T47D (cell line): ENCODE data around the gene CRISPLD2.
"Not testable (repeated sequence)": the region's sequence is repeated elsewhere in the genome, so short reads cannot be mapped to it uniquely, and the experiment has no call there.

ENCODE experiments used
- DNase-seq, 2 experiments: peaks; one replicate each; pipeline versions ENCODE4 v3.0.0 to v3.0.0-alpha.2; 2011 to 2012; ENCODE audit warnings: low read depth in 1 of 2, low spot score in 1 of 2
- JUND ChIP-seq: IDR thresholded peaks from 2 replicates; pipeline ENCODE4 v1.6.1; 2012; ENCODE audit warnings: low read depth
- in situ Hi-C: cut with HindIII; loops from 2 replicates; pipeline ENCODE4 v1.10.0; 2016; ENCODE audit warnings: low sequenced_read_pairs, low pct_unique_long_range_greater_than_20kb

CRISPLD2 gene

GRCh38 chr16:84927621-84928591 lies 108.1 kb downstream of the CRISPLD2 start:
- in situ Hi-C loops = no loop called here
- no peak for TF ChIP-seq JUND
- no peak for DNase-seq

- DNase-seq = no peak
- in situ Hi-C loops = no loop called here
- no peak for TF ChIP-seq JUND
These were observed 109.1 kb downstream of the CRISPLD2 start for GRCh38 chr16:84928679-84929420.

- no peak for DNase-seq
- in situ Hi-C loops = no loop called here
- no peak for TF ChIP-seq JUND
These were observed 109.9 kb downstream of the CRISPLD2 start for GRCh38 chr16:84929421-84930297.

- no peak for DNase-seq
- in situ Hi-C loops = no loop called here
- no peak for TF ChIP-seq JUND
These were observed 110.7 kb downstream of the CRISPLD2 start for GRCh38 chr16:84930298-84931106.

GRCh38 chr16:84931107-84931494 lies 111.3 kb downstream of the CRISPLD2 start:
- no peak for DNase-seq
- in situ Hi-C loops = no loop called here
- TF ChIP-seq JUND = no peak

GRCh38 chr16:84931506-84931905 lies 111.7 kb downstream of the CRISPLD2 start:
- in situ Hi-C loops = no loop called here
- no peak for TF ChIP-seq JUND
- DNase-seq = no peak

- no peak for TF ChIP-seq JUND
- DNase-seq = no peak
These were observed 112.9 kb downstream of the CRISPLD2 start for GRCh38 chr16:84932681-84933080.

GRCh38 chr16:84933774-84934631 lies 114.2 kb downstream of the CRISPLD2 start:
- no peak for TF ChIP-seq JUND
- in situ Hi-C loops = no loop called here
- DNase-seq = no peak

More at GRCh38 chr16:84932681-84933080, 112.9 kb downstream of the CRISPLD2 start:
- in situ Hi-C loops = no loop called here

- TF ChIP-seq JUND = no peak
- in situ Hi-C loops = no loop called here
- no peak for DNase-seq
These were observed 117.6 kb downstream of the CRISPLD2 start for GRCh38 chr16:84937196-84938005.

- DNase-seq, in situ Hi-C loops: not testable (repeated sequence)
These were observed 118.8 kb downstream of the CRISPLD2 start for GRCh38 chr16:84938616-84939015.
